GM23338 (cell line): ENCODE data around the gene LDB1. TPM values are rescaled to one million over a fixed set of nuclear protein-coding genes. Genes with fewer than 3 reads are reported as not detected.

ENCODE experiments used
- ATAC-seq: fragments of 200-7000 bp; cut with Tn5 transposase; 3 replicates; pipeline ENCODE4 v1.9.1; 2020
- DNase-seq: peaks from one replicate; pipeline ENCODE4 v3.0.0-alpha.2; 2015; ENCODE audit warnings: low spot score
- H2AFZ ChIP-seq: fragments of 200-600 bp; sonication (generic); 2 replicates; pipeline ENCODE4 v1.8.0; 2016; ENCODE audit warnings: antibody characterized with exemption, mild to moderate bottlenecking, moderate library complexity
- H3F3A ChIP-seq: fragments of 200-600 bp; sonication (generic); replicated peaks from 2 replicates; pipeline ENCODE4 v1.8.0; 2017; ENCODE audit warnings: antibody characterized with exemption, mixed run types, low read depth
- H3K27ac ChIP-seq: fragments of 200-600 bp; sonication (generic); 2 replicates; pipeline ENCODE4 v1.6.1; 2016; ENCODE audit warnings: low read depth
- H3K27me3 ChIP-seq: fragments of 200-600 bp; sonication (generic); 2 replicates; pipeline ENCODE4 v1.8.0; 2016; ENCODE audit warnings: mild to moderate bottlenecking, mixed run types, moderate library complexity; ENCODE audit not compliant: insufficient read depth
- H3K36me3 ChIP-seq: fragments of 200-600 bp; sonication (generic); 2 replicates; pipeline ENCODE4 v1.8.0; 2016; ENCODE audit warnings: mild to moderate bottlenecking; ENCODE audit not compliant: insufficient read depth
- H3K4me1 ChIP-seq: fragments of 200-600 bp; sonication (generic); 2 replicates; pipeline ENCODE4 v1.8.0; 2016; ENCODE audit warnings: mild to moderate bottlenecking, moderate library complexity; ENCODE audit not compliant: insufficient read depth
- H3K4me2 ChIP-seq: fragments of 200-600 bp; sonication (generic); 2 replicates; pipeline ENCODE4 v1.7.1; 2017; ENCODE audit warnings: mixed run types
- H3K4me3 ChIP-seq: fragments of 200-600 bp; sonication (generic); 2 replicates; pipeline ENCODE4 v1.6.1; 2016; ENCODE audit warnings: mixed run types
- H3K79me2 ChIP-seq: fragments of 200-600 bp; sonication (generic); replicated peaks from 2 replicates; pipeline ENCODE4 v1.8.0; 2017; ENCODE audit warnings: mild to moderate bottlenecking; ENCODE audit not compliant: insufficient read depth
- H3K9me2 ChIP-seq: fragments of 200-600 bp; sonication (generic); 2 replicates; pipeline ENCODE4 v1.8.0; 2017; ENCODE audit not compliant: insufficient read depth
- H4K20me1 ChIP-seq: fragments of 200-600 bp; sonication (generic); replicated peaks from 2 replicates; pipeline ENCODE4 v1.8.0; 2017; ENCODE audit warnings: mild to moderate bottlenecking; ENCODE audit not compliant: insufficient read depth
- H3K27ac Mint-ChIP-seq: 2 replicates; pipeline ENCODE4 v1.8.0; 2020; ENCODE audit warnings: inconsistent platforms, mild to moderate bottlenecking, moderate library complexity, mixed read lengths
- H3K27me3 Mint-ChIP-seq: 3 replicates; pipeline ENCODE4 v1.8.0; 2022; ENCODE audit warnings: low read depth, mild to moderate bottlenecking, moderate library complexity, mixed read lengths, inconsistent platforms; ENCODE audit not compliant: insufficient read depth, poor library complexity
- H3K36me3 Mint-ChIP-seq: 3 replicates; pipeline ENCODE4 v1.8.0; 2021; ENCODE audit warnings: low read depth, mild to moderate bottlenecking, inconsistent platforms, moderate library complexity, mixed read lengths
- H3K4me1 Mint-ChIP-seq: 3 replicates; pipeline ENCODE4 v1.8.0; 2020; ENCODE audit warnings: mild to moderate bottlenecking, inconsistent platforms, mixed read lengths
- H3K4me3 Mint-ChIP-seq: 3 replicates; pipeline ENCODE4 v1.8.0; 2021; ENCODE audit warnings: moderate library complexity, mild to moderate bottlenecking, inconsistent platforms, mixed read lengths
- H3K9me3 Mint-ChIP-seq: 3 replicates; pipeline ENCODE4 v1.8.0; 2020; ENCODE audit warnings: moderate library complexity, mild to moderate bottlenecking, inconsistent platforms, mixed read lengths
- CREB1 ChIP-seq: fragments of 250-450 bp; sonication (Bioruptor Pico); IDR thresholded peaks from 2 replicates; pipeline ENCODE4 v1.5.0; 2020; ENCODE audit warnings: low read depth, mild to moderate bottlenecking, moderate library complexity
- EZH2 ChIP-seq: fragments of 200-600 bp; sonication (generic); IDR thresholded peaks from one replicate; pipeline ENCODE4 v1.8.0; 2017; ENCODE audit warnings: antibody characterized with exemption, mild to moderate bottlenecking, low read depth; ENCODE audit not compliant: unreplicated experiment
- EZH2phosphoT487 ChIP-seq: fragments of 200-600 bp; sonication (generic); IDR thresholded peaks from one replicate; pipeline ENCODE4 v1.8.1; 2018; ENCODE audit warnings: antibody characterized with exemption; ENCODE audit not compliant: unreplicated experiment
- NANOG ChIP-seq: IDR thresholded peaks from 2 replicates; pipeline ENCODE4 v1.6.1; 2016; ENCODE audit warnings: antibody characterized with exemption, borderline replicate concordance
- POLR2AphosphoS5 ChIP-seq: IDR thresholded peaks from 2 replicates; pipeline ENCODE4 v1.6.1; 2016; ENCODE audit warnings: antibody characterized with exemption, low read depth
- ZNF114 ChIP-seq: fragments of 250-450 bp; sonication (Bioruptor Pico); IDR thresholded peaks from 2 replicates; pipeline ENCODE4 v1.5.0; 2020; ENCODE audit warnings: mild to moderate bottlenecking, moderate library complexity
- ZNF331 ChIP-seq: fragments of 250-450 bp; sonication (Bioruptor Pico); IDR thresholded peaks from 2 replicates; pipeline ENCODE4 v1.5.0; 2020; ENCODE audit warnings: low read depth, mild to moderate bottlenecking, moderate library complexity
- polyA plus RNA-seq: library from polyadenylated mRNA; unstranded; fragments of >200 nt; fragmentation: Nextera tagmentation; extraction: Ambion mirVana; gene quantifications from 2 replicates; pipeline ENCODE4 v1.2.1, GENCODE V29; 2016
- total RNA-seq: library from RNA; depleted of rRNA; stranded (reverse); fragments of >200 nt; shearing (Covaris generic); gene quantifications from 2 replicates; pipeline ENCODE4 v1.2.3, GENCODE V29; 2014
- TF ChIP-seq, protein P1 (sequence below): IDR thresholded peaks from one replicate; pipeline ENCODE4 v1.6.1; 2018; ENCODE audit warnings: antibody characterized with exemption; ENCODE audit not compliant: unreplicated experiment
- TF ChIP-seq, protein P2 (sequence below), 2 experiments: fragments of 200-600 bp in 1 of 2; sonication (generic) in 1 of 2; conservative IDR thresholded peaks; 2 replicates each; pipeline versions ENCODE4 v1.5.1 to v1.6.1; 2016 to 2017; ENCODE audit warnings: antibody characterized with exemption in 2 of 2, low read depth in 2 of 2, mild to moderate bottlenecking in 2 of 2, moderate library complexity in 1 of 2

LDB1 gene
- total and polyA plus RNA-seq, 2 experiments from 2014 or later = 16.3 to 69.3 TPM

DNA sequence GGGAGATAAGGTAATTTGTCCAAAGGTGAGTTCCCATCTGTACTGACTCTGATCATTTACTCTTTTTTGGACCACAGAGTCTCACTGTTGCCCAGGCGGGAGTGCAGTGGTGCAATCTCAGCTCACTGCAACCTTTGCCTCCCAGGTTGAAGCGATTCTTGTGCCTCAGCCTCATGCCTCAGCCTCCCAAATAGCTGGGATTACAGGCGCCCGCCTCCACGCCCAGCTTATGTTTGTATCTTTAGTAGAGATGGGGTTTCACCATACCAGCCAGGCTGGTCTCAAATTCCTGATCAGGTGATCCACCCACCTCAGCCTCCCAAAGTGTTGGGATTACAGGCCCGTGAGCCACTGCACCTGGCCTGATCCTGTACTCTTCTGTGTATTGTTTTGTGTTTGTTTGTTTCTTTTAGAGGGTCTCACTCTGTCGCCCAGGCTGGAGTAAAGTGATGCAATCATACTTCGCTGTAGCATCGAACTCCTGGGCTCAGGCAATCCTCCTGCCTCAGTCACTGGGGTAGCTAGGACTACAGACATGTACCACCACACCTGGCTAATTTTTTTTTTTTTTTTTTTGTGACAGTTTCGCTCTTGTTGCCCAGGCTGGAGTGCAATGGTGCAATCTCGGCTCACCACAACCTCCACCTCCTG is 34.4 kb upstream of the LDB1 start:
- peak overlapping the region; percentile 58; the same call in 2 of the 3 replicates for H3K4me3 Mint-ChIP-seq
- Histone ChIP-seq H4K20me1 (peaks cover 52% of the 10 kb centered on the region), H3K36me3 (peaks cover 51% of the 10 kb centered on the region), H2AFZ (no peak overlapping the region), H3K9me2 (no peaks in the 10 kb centered on the region), H3K27me3 (no peaks in the 10 kb centered on the region), H3K79me2 (peaks cover 65% of the 10 kb centered on the region), H3K4me2 (no peak overlapping the region), H3F3A (peaks cover 42% of the 10 kb centered on the region), H3K4me1 (peaks cover 14% of the 10 kb centered on the region), H3K27ac (peak overlapping the region; percentile 58; the same call in 1 of the 2 replicates), H3K4me3 (0 out of 2 replicates have a peak overlapping the region, but pooled peaks have one; percentile 13)
- H3K4me1 Mint-ChIP-seq = peaks cover 22% of the 10 kb centered on the region
- no peak for TF ChIP-seq EZH2
- TF ChIP-seq NANOG = no peak
- TF ChIP-seq CREB1 (CRISPR knock-in tag) = no peak
- TF ChIP-seq, protein P1, sequence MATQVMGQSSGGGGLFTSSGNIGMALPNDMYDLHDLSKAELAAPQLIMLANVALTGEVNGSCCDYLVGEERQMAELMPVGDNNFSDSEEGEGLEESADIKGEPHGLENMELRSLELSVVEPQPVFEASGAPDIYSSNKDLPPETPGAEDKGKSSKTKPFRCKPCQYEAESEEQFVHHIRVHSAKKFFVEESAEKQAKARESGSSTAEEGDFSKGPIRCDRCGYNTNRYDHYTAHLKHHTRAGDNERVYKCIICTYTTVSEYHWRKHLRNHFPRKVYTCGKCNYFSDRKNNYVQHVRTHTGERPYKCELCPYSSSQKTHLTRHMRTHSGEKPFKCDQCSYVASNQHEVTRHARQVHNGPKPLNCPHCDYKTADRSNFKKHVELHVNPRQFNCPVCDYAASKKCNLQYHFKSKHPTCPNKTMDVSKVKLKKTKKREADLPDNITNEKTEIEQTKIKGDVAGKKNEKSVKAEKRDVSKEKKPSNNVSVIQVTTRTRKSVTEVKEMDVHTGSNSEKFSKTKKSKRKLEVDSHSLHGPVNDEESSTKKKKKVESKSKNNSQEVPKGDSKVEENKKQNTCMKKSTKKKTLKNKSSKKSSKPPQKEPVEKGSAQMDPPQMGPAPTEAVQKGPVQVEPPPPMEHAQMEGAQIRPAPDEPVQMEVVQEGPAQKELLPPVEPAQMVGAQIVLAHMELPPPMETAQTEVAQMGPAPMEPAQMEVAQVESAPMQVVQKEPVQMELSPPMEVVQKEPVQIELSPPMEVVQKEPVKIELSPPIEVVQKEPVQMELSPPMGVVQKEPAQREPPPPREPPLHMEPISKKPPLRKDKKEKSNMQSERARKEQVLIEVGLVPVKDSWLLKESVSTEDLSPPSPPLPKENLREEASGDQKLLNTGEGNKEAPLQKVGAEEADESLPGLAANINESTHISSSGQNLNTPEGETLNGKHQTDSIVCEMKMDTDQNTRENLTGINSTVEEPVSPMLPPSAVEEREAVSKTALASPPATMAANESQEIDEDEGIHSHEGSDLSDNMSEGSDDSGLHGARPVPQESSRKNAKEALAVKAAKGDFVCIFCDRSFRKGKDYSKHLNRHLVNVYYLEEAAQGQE = no peak
- TF ChIP-seq ZNF114 = no peak
- TF ChIP-seq POLR2AphosphoS5 = no peak
- TF ChIP-seq, protein P2, sequence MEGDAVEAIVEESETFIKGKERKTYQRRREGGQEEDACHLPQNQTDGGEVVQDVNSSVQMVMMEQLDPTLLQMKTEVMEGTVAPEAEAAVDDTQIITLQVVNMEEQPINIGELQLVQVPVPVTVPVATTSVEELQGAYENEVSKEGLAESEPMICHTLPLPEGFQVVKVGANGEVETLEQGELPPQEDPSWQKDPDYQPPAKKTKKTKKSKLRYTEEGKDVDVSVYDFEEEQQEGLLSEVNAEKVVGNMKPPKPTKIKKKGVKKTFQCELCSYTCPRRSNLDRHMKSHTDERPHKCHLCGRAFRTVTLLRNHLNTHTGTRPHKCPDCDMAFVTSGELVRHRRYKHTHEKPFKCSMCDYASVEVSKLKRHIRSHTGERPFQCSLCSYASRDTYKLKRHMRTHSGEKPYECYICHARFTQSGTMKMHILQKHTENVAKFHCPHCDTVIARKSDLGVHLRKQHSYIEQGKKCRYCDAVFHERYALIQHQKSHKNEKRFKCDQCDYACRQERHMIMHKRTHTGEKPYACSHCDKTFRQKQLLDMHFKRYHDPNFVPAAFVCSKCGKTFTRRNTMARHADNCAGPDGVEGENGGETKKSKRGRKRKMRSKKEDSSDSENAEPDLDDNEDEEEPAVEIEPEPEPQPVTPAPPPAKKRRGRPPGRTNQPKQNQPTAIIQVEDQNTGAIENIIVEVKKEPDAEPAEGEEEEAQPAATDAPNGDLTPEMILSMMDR (conservative IDR thresholded peaks at IDR 0.05; ENCODE audit: low read depth in 2 of 2) = no peak
- TF ChIP-seq ZNF331 (CRISPR knock-in tag) = no peak
- no peak for TF ChIP-seq EZH2phosphoT487
- H3K27ac Mint-ChIP-seq = peak overlapping the region; percentile 59; the same call in 1 of the 2 replicates
- no peak for DNase-seq
- ATAC-seq = no peak
- peaks cover 92% of the 10 kb centered on the region for H3K36me3 Mint-ChIP-seq
- H3K27me3 Mint-ChIP-seq = peaks cover 14% of the 10 kb centered on the region
- H3K9me3 Mint-ChIP-seq = no peaks in the 10 kb centered on the region

DNA sequence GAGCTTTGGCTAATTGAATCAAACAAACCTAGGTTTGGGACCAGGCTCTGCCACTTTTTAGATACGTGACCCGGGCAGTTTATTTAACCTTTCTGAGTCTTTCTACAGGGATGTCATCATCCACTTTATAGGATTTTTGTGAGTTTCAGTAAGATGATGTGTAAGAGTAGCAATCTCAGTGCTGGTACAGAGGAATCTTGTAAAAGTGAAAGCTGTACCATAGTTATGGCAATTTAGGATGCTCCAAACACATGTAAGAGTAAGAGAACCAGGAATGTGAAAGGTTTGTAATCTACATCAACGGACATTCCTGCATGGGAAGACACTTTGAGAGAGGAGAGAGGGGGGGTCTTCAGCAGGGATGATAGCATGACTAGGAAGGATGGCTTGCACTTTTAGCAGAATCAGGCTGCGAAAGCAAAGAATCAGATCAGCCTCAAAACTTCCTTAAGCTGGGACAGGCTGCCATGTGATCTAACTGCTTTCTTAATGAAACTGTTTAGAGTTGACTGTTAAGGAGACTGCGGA is 33.0 kb upstream of the LDB1 start:
- peaks cover 14% of the 10 kb centered on the region for H3K4me1 ChIP-seq
- peak overlapping the region; percentile 92 for H3K27ac ChIP-seq
- H4K20me1 ChIP-seq = peaks cover 57% of the 10 kb centered on the region
- peaks cover 92% of the 10 kb centered on the region for H3K36me3 Mint-ChIP-seq
- peak overlapping the region; percentile 96 for H3K4me3 Mint-ChIP-seq
- peaks cover 49% of the 10 kb centered on the region for H3F3A ChIP-seq
- no peak overlapping the region for H2AFZ ChIP-seq
- H3K9me3 Mint-ChIP-seq = no peaks in the 10 kb centered on the region
- H3K4me2 ChIP-seq = peak overlapping the region; percentile 91
- ATAC-seq = no peak
- no peaks in the 10 kb centered on the region for H3K27me3 ChIP-seq
- peaks cover 59% of the 10 kb centered on the region for H3K79me2 ChIP-seq
- H3K4me3 ChIP-seq = peak overlapping the region; percentile 84
- peaks cover 14% of the 10 kb centered on the region for H3K27me3 Mint-ChIP-seq
- peaks cover 22% of the 10 kb centered on the region for H3K4me1 Mint-ChIP-seq
- H3K9me2 ChIP-seq = no peaks in the 10 kb centered on the region
- peaks cover 50% of the 10 kb centered on the region for H3K36me3 ChIP-seq
- DNase-seq = peak; percentile 51
- peak overlapping the region; percentile 99 for H3K27ac Mint-ChIP-seq
- TF ChIP-seq, protein P1 = no peak
- TF ChIP-seq EZH2phosphoT487 = no peak
- no peak for TF ChIP-seq EZH2
- TF ChIP-seq NANOG = no peak
- TF ChIP-seq POLR2AphosphoS5 = no peak
- TF ChIP-seq ZNF331 (CRISPR knock-in tag) = no peak
- TF ChIP-seq ZNF114 = no peak
- no peak for TF ChIP-seq CREB1 (CRISPR knock-in tag)
